Sigmoid colon (tissue), 4 donors: ENCODE data around the gene CDC27.
"Not testable (repeated sequence)": the region's sequence is repeated elsewhere in the genome, so short reads cannot be mapped to it uniquely, and the experiment has no call there.

Experiments used
- CTCF ChIP-seq, 4 experiments: fragments of 450-650 bp in 3 of 4; fragments of 200-600 bp in 1 of 4; IDR thresholded peaks; one replicate each; pipeline ENCODE4 v1.5.1; 2016 to 2019; ENCODE audit warnings: antibody characterized with exemption in 4 of 4, mild to moderate bottlenecking in 3 of 4, moderate library complexity in 2 of 4
- EP300 ChIP-seq, 4 donors: sonication (generic); formaldehyde crosslinking; IDR thresholded peaks; one replicate each; pipeline ENCODE4 v1.6.1; 2017; ENCODE audit warnings: antibody characterized with exemption in 4 of 4
- POLR2A ChIP-seq, 2 donors: fragments of 450-650 bp; IDR thresholded peaks; one replicate each; pipeline ENCODE4 v1.6.1; 2016; ENCODE audit warnings: antibody characterized with exemption in 2 of 2, mild to moderate bottlenecking in 2 of 2, moderate library complexity in 2 of 2
- POLR2AphosphoS5 ChIP-seq, 4 donors: sonication (generic); formaldehyde crosslinking; IDR thresholded peaks; one replicate each; pipeline ENCODE4 v1.6.1; 2017; ENCODE audit warnings: antibody characterized with exemption in 4 of 4

- TF ChIP-seq POLR2A, CTCF, POLR2AphosphoS5, EP300 (IDR thresholded peaks at IDR 0.05): not testable (repeated sequence)
Measured at GRCh38 chr17:47073629-47074028, 115.5 kb downstream of the CDC27 start.
